M059J (cell line): Measurements from ENCODE around the gene MRPS2. TPM values are rescaled to one million over a fixed set of nuclear protein-coding genes. Genes with fewer than 3 reads are reported as not detected.
"Not testable (repeated sequence)": the region's sequence is repeated elsewhere in the genome, so short reads cannot be mapped to it uniquely, and the experiment has no call there.

ENCODE experiments used
- DNase-seq: peaks from one replicate; pipeline ENCODE4 v3.0.0-alpha.2; 2012; ENCODE audit warnings: low read depth
- total RNA-seq: library from RNA; depleted of rRNA; stranded (reverse); fragments of >200 nt; shearing (Covaris generic); gene quantifications from 2 replicates; pipeline ENCODE4 v1.2.3, GENCODE V29; 2014

Gene MRPS2
- total RNA-seq, 1 experiment from 2014 or later, result 36.9 TPM

- no peak for DNase-seq
Observed at GRCh38 chr9:135531096-135531495, 30.6 kb downstream of the MRPS2 start.

DNA sequence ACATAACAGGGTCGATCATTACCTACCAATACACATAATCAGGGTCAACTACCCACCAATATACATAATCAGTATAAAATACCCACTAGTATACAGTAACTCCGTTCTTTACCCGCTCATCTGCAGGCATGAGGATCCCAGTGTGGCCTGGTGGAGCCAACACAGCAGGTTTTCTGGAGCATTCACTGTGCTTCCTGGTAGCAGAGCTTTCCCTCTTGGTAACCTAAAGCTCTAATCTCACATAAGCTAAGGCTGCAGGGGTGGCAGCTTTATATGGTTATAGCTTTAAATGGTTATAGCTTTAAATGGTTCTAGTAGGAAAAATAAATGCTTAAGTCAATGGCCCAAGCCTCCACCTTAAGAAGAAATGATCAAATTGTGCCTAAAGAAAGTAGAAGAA is 32.6 kb downstream of the MRPS2 start:
- DNase-seq, result no peak

DNA sequence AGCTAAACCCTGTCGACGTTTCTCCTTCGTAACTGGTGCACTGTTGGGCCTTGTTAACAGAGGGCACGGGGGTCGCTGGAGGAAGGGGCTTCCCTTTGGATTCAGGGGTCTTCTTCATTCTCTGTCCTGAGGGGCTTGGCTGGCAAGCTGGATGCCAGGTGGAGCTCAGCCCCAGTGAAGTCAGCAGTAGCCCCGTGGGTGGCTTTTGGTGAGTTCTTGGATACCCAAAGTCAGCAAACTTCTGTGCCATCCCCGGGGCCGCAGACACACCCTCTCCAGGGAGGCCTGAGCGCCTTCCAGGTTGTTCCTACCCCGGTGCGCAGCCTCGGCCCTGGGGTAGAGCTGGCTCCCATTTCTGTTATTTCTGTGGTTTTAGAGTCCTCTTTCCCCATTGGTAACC is 33.2 kb downstream of the MRPS2 start:
- DNase-seq, result no peak

DNA sequence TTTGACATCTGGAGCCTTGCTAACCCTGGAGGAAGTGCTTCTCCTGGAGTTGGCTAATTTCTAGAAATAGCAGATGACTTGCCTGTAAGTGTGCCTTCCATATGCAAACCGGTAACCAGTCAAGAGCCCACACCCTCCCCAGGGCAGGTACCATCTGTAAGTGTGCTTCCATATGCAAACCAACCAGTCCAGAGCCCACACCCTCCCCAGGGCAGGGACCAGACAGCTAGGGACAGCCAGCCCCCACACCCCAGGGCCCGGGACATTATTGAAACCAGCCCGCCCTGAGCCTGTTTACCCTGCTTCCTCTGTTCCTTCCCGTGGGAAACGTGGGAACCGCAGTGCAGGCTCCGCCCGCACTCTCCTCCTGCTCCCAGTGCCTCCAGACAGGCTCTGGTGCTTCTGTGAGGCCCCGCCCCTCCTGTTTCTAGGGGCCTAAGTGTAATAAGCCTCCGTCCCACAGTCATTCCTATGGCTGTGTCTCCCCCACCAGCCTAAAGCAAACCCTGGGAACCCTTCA is 33.8 kb downstream of the MRPS2 start:
- DNase-seq, result not testable (repeated sequence)

DNA sequence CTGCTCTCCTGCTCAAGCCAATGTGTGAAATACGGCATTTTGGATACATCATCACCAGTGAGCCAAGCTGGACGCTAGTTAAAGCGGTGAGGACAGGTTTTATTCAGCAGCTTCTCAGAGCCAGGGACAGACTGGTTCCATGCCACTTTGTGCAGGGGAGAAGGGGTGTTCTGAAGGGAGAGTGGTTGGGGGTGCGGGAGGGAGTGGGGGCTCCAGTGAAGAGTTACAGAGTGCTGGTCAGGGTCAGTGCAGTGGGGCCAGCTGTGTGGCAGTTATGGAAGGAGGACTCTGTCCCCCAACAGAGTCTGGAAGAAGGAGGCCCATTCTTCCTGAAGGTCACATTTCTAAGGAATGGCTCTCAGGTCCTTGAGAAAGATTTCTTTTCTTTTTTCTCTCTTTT is 34.3 kb downstream of the MRPS2 start:
- DNase-seq, result not testable (repeated sequence)

DNA sequence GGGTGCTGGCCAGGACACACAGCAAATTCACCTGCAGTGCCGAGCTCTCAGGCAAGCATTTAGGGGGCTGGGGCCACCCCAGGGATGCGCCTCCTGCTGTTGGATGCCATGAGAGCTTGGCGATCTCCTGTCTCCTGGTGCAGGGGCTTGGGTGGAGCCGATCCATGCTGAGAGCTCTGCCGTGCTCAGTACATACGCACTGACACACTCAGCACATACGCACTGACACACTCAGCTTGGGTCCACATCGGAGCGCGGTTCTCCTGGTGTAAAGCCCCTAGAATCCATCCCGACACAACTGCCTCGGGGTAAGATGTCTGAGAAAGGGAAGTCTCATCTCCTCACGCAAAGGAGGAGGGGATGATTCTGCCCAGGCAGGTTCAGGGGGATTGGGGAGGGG is 35.1 kb downstream of the MRPS2 start:
- not testable (repeated sequence) for DNase-seq

- peak; percentile 24 for DNase-seq
Observed at GRCh38 chr9:135536216-135536615, 35.7 kb downstream of the MRPS2 start.

DNA sequence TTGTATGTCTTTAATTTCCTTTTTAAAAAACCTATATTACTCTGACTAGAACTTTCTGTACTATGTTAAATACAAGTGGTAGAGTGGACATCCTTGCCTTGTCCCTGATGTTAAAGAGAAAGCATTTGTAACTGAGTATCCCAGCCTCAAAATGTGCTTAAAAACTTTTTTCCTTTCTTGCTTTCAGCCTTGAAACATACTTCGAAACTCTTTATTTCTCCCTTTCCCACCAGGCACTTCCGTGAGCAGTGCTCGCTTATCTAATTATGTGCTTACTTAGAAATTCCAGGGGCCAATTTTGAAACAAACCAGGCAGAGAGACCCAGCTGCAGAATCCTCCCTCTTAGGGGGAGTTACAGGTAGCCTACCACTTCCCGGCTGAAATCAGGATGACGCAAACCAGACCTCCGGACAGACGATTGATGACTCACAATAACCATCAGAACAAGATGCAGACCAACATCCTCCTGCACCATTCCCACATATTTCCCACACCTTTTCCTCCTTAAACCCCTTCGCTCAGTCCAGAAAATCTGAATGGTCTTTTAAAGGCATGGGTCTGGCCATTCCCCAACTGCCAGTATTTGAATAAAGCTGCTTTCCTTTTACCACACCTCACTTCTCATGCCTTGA is 42.9 kb downstream of the MRPS2 start:
- DNase-seq, result not testable (repeated sequence)

GRCh38 chr9:135544981-135545635 is 44.6 kb downstream of the MRPS2 start:
- no peak for DNase-seq

DNA sequence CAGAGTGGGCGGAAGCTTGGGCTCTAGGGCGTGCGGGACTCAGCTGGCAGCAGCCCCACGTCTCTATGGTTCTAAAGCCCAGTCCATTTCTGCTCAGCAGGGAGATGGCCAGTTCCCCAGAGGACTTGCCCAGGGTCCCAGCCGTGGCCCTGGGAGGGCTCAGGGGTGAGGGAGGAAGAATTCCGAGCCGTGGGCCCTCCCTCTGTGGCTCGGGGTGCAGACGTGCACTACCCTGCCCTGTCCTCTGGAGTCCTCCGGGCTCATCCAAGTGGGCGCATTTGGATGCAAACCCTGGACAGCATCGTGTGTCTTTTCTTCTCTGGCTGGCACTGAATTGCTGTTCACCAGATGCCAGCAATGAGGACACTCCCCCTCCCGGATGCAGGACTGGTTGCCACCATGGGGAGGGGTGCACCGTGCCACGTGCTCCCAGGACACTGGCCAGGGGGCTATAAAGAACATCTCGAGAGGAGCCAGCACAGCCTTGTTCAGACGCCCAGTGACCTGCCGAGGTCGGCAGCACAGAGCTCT is 45.2 kb downstream of the MRPS2 start, which contains the start of gene OBP2A:
OBP2A (plus strand) TSS at position 481 of the 531 bp plus-strand sequence. CDS start 55 bp downstream, outside the sequence.
- DNase-seq, result not testable (repeated sequence)

DNA sequence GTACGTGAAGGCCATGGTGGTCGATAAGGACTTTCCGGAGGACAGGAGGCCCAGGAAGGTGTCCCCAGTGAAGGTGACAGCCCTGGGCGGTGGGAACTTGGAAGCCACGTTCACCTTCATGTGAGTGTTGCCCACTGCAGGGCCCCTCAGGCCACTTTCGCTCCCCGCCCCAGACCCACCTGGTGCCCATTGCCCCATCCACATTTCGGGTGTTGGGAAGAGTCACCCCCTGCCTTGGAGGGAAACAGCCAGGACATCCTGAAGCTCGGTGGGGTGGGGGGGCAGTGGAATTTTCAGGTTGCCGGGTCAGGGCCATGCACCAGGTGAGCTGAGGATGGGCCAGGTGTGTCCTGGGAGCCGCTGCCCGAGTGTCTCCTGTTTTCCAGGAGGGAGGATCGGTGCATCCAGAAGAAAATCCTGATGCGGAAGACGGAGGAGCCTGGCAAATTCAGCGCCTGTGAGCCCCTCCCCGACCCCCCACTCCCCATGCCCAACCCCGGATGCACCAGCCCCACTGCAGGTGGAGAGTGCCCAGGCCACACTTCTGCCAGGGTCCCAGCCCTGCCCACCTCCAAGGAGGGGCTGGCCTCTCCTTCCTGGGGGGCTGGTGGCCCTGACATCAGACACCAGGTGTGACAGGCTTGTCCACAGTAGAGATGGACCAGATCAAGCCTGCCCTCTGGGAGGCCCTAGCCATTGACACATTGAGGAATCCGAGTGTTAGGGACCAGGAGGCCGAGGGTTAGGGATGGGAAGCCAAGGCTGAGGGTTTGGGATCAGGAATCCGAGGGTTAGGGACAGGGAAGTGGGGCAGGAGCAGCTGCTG is 46.5 kb downstream of the MRPS2 start:
- DNase-seq, result not testable (repeated sequence)

- DNase-seq, result no peak
Observed at GRCh38 chr9:135547756-135548736, 47.6 kb downstream of the MRPS2 start.

- not testable (repeated sequence) for DNase-seq
Observed at GRCh38 chr9:135549478-135550343, 49.2 kb downstream of the MRPS2 start.

GRCh38 chr9:135550344-135550918 is 49.9 kb downstream of the MRPS2 start:
- no peak for DNase-seq

- DNase-seq, result no peak
Observed at GRCh38 chr9:135551031-135551430, 50.5 kb downstream of the MRPS2 start.

DNA sequence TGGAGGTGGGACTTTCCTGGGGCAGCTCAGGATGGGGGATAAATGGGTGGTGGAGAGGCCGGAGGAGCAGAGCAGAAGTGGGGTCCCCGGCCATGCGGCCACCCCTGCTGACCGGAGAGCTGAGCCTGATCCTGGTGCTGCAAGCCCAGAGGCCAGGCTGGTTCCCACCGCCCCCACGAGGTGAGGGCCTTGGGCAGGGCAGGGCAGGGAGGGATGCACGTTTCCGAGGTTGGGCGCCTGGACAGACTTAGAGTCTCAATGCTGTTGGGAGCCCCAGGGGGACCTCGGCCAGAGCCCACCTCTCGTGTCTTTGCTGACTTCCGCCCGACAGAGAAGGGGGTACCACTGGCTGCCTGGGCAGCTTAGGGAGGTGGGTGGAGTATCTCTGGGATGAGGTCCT is 51.0 kb downstream of the MRPS2 start:
- DNase-seq, result no peak

DNA sequence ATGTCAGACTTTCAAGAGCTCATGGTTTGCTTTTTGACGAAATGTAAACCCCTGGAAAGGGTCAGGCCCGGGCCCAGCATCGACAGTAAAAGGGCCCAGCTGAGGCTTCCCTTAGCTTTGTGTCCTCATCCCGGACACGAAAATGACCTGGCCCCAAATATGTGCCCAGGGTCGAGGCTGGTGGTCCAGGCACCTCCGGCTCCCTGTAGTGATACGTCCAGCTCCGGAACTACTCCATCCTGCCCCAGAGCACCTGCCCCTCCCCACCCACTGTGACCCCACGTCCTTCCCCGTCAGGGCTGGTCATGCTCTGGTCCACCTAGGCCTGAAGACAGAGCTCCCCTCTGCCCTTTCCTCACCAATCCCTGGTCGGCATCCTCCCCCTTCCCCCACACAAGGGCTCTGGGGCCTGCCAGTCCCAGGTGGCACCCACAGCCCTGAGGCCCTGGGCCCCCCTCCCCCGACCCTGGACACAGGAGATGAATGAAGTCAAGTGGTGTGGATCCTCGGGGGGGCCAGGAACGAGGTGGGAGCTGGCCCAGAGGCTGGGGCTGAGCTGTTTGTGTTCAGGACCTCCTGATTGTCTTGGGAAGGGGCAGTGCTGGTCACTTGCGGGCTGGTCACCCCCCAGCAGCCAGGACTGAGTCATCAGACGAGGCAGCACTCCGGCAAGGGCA is 51.7 kb downstream of the MRPS2 start:
- DNase-seq, result no peak

DNA sequence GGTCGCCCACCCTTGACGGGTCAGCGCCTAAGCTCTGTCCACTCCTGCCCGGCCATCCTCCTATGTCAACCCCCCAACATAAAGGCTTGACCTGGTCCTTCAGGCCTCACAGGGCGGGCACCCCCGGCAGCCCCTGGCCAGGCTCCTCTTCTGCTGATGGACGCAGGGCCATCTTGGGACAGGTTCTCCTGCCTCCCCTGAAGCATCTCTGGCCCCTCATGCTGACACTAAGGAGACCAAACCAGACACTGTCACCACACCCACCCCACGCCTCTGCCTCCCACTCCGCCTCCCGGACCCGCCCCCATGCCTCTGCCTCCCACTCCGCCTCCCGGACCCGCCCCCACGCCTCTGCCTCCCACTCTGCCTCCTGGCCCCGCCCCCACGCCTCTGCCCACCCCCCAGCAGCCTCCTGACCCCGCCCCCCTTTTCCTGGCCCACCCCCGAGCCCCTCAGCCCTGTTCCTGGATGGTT is 52.3 kb downstream of the MRPS2 start:
- no peak for DNase-seq
